Measurements from ENCODE around the gene BCL11A. TPM values are rescaled to one million over a fixed set of nuclear protein-coding genes. Genes with fewer than 3 reads are reported as not detected.

Gene BCL11A
- total and polyA plus RNA-seq, 2 of the 13 experiments (the other 11 are each of a cell fraction or from before 2014, with no cell fraction given) = not detected

DNA sequence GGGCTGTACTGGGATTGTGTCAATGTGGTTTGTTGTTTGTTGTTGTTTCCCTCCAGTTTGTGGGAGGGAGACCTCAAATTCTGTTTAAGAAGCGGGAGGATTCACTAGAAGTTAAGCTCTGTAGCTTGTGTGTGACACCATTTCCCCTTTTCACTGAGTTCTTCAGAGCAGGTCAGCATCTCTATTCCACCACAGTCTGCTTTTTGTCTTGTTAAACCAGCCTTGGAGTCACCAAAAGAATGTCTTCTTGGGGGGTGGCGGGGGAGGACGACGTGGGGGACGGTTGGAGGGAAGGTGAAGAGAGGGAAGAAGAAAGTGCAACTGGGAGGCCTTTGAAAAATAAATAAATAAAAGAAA is 2.3 kb upstream of the BCL11A start:
- H3K4me3 ChIP-seq (replicated peaks in 1 of 3; ENCODE audit: insufficient read depth in 1 of 3, low read depth in 2 of 3, low read length in 3 of 3) = 0 out of 6 replicates have a peak overlapping the region, but pooled peaks of 1 of the 3 experiments have one; percentile 64
- ATAC-seq (no peak), DNase-seq (ENCODE audit: low spot score) (no peak), FAIRE-seq (no peak)
- H3K9me3 ChIP-seq (ENCODE audit: low read length) = no peaks in the 10 kb centered on the region
- BruUV-seq (replicated peaks) = no TSS peak
- H3K4me2 ChIP-seq (ENCODE audit: low read depth, low read length) = peak overlapping the region; percentile 93; the same call in 1 of the 2 replicates
- in situ Hi-C loops (cut with HindIII; ENCODE audit: extremely low pct_ligation_motif_present, low pct_unique_long_range_greater_than_20kb) = no loop called here
- H3K4me1 ChIP-seq (ENCODE audit: insufficient read depth, low read length) = peaks cover 18% of the 10 kb centered on the region
- intact Hi-C loops (cut with micrococcal nuclease; ENCODE audit: unreplicated experiment) = no loop called here
- 32% methylated on average over 5 of the region's 5 CpGs for WGBS (ENCODE audit: low lambda C conversion rate)
- H4K20me1 ChIP-seq (ENCODE audit: insufficient read depth, low read length) = peaks cover 4% of the 10 kb centered on the region; the same call in 1 of the 2 replicates
- no peaks in the 10 kb centered on the region for H3K36me3 ChIP-seq (replicated peaks in 1 of 2; ENCODE audit: control insufficient read depth in 1 of 2, insufficient read depth in 2 of 2, low read length in 2 of 2)
- no peak overlapping the region for H2AFZ ChIP-seq (ENCODE audit: low read length)
- no peak for TF ChIP-seq SAFB2 (CRISPR knock-in tag; IDR thresholded peaks at IDR 0.05; ENCODE audit: borderline replicate concordance, low read depth)
- TF ChIP-seq ZNF350 (CRISPR knock-in tag; IDR thresholded peaks at IDR 0.05; ENCODE audit: borderline replicate concordance, low read depth) = no peak
- TF ChIP-seq ZNF138 (CRISPR knock-in tag; IDR thresholded peaks at IDR 0.05; ENCODE audit: low read depth) = no peak
- no peak for TF ChIP-seq TBL1XR1 (IDR thresholded peaks at IDR 0.05; ENCODE audit: borderline replicate concordance, low read length, partially characterized antibody)
- no peak for TF ChIP-seq REPIN1 (CRISPR knock-in tag; IDR thresholded peaks at IDR 0.05; ENCODE audit: borderline replicate concordance, low read depth)
- TF ChIP-seq NR2F2 (IDR thresholded peaks at IDR 0.05; ENCODE audit: borderline replicate concordance, low read depth) = no peak
- TF ChIP-seq ZNF256 (CRISPR knock-in tag; conservative IDR thresholded peaks at IDR 0.05) = no peak
- TF ChIP-seq ZFP62 (CRISPR knock-in tag; IDR thresholded peaks at IDR 0.05) = no peak
- no peak for TF ChIP-seq CREB1 (IDR thresholded peaks at IDR 0.05)
- no peak for TF ChIP-seq CREB1 (CRISPR knock-in tag; IDR thresholded peaks at IDR 0.05)
- TF ChIP-seq, protein P1, sequence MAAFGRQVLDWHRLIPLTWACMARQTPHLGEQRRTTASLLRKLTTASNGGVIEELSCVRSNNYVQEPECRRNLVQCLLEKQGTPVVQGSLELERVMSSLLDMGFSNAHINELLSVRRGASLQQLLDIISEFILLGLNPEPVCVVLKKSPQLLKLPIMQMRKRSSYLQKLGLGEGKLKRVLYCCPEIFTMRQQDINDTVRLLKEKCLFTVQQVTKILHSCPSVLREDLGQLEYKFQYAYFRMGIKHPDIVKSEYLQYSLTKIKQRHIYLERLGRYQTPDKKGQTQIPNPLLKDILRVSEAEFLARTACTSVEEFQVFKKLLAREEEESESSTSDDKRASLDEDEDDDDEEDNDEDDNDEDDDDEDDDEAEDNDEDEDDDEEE (CRISPR knock-in tag; IDR thresholded peaks at IDR 0.05) = no peak
- H3K9ac ChIP-seq (ENCODE audit: insufficient read depth, low read depth, low read length) = no peak overlapping the region
- H3K27me3 ChIP-seq (ENCODE audit: control insufficient read depth in 1 of 2, insufficient read depth in 2 of 2, low read length in 2 of 2) = peaks cover 18 to 63% of the 10 kb centered on the region in 2 experiments
- no peak overlapping the region for H3K27ac ChIP-seq (ENCODE audit: extremely low read length, insufficient read depth, low read length)
- POLR2A ChIA-PET = no interaction called here
- no peaks in the 10 kb centered on the region for H3K79me2 ChIP-seq (ENCODE audit: insufficient read depth, low read length)
- CTCF ChIA-PET (ENCODE audit: low intra/inter-chr PET ratio, low total read pairs) = no interaction called here

Measured in HepG2 (cell line).